Measurements from ENCODE around the gene SLC41A2. TPM values are rescaled to one million over a fixed set of nuclear protein-coding genes. Genes with fewer than 3 reads are reported as not detected.

SLC41A2 gene
- total RNA-seq, 1 experiment from 2014 or later = 4.3 TPM

GRCh38 chr12:104942075-104942474 is 16.0 kb downstream of the SLC41A2 start:
- Histone ChIP-seq H4K91ac (ENCODE audit: insufficient read length, low read depth, low read length) (no peak overlapping the region), H3K4ac (ENCODE audit: low read depth, low read length) (no peak overlapping the region), H3K4me1 (ENCODE audit: insufficient read depth, low read length) (no peaks in the 10 kb centered on the region), H3K9me3 (ENCODE audit: control insufficient read depth, low read depth, low read length) (no peaks in the 10 kb centered on the region), H3K79me2 (ENCODE audit: insufficient read depth, low read length) (no peaks in the 10 kb centered on the region), H3K79me1 (ENCODE audit: insufficient read depth, low read depth, low read length, poor library complexity, severe bottlenecking) (no peaks in the 10 kb centered on the region), H2AFZ (ENCODE audit: low read length) (no peak overlapping the region), H3K18ac (ENCODE audit: insufficient read length, low read depth, low read length) (no peak overlapping the region), H2BK12ac (ENCODE audit: insufficient read length, low read depth, low read length) (no peak overlapping the region), H3K27ac (ENCODE audit: insufficient read length, low read depth, low read length) (no peak overlapping the region), H4K8ac (replicated peaks; ENCODE audit: insufficient read length, low read depth, low read length) (no peak overlapping the region), H3K9ac (ENCODE audit: extremely low read depth, insufficient read length, low read length) (no peak overlapping the region), H3K4me2 (ENCODE audit: insufficient read depth, insufficient read length, low read length) (no peak overlapping the region), H3K23ac (ENCODE audit: insufficient read length, low read depth, low read length) (no peak overlapping the region), H2BK15ac (ENCODE audit: low read depth, low read length) (no peak overlapping the region), H2AK5ac (ENCODE audit: insufficient read length, low read length) (no peak overlapping the region), H2BK120ac (ENCODE audit: low read depth, low read length, poor library complexity, severe bottlenecking) (no peak overlapping the region), H3K27me3 (ENCODE audit: insufficient read depth, low read length) (no peaks in the 10 kb centered on the region), H4K20me1 (ENCODE audit: control insufficient read depth, insufficient read depth, insufficient read length) (no peaks in the 10 kb centered on the region), H3K23me2 (ENCODE audit: insufficient read length, low read depth, low read length, poor library complexity, severe bottlenecking) (no peaks in the 10 kb centered on the region), H3K56ac (ENCODE audit: insufficient read length, low read depth, low read length) (no peak overlapping the region), H2BK20ac (ENCODE audit: low read depth, low read length, poor library complexity, severe bottlenecking) (no peak overlapping the region), H3T11ph (ENCODE audit: low read length) (no peak overlapping the region), H3K14ac (ENCODE audit: insufficient read depth, low read length) (no peak overlapping the region), H4K5ac (ENCODE audit: insufficient read length, low read depth, low read length) (no peak overlapping the region), H2BK5ac (ENCODE audit: insufficient read length, low read length) (no peak overlapping the region)
- H3K27ac Mint-ChIP-seq = no peak overlapping the region
- H3K4me1 Mint-ChIP-seq = no peaks in the 10 kb centered on the region
- peaks cover 12 to 21% of the 10 kb centered on the region in 2 experiments for H3K9me3 Mint-ChIP-seq
- no peak for DNase-seq
- no CpG with 5 or more reads among the region's 4 CpGs for WGBS (ENCODE audit: extremely low coverage, insufficient read length, low lambda C conversion rate)
- no peaks in the 10 kb centered on the region for H3K27me3 Mint-ChIP-seq (ENCODE audit: low read depth)
- H3K36me3 Mint-ChIP-seq (ENCODE audit: insufficient read depth in 1 of 3, low read depth in 3 of 3) = peaks cover 4 to 15% (median 11%) of the 10 kb centered on the region in 3 experiments; a peak in 5 of 7 replicates
- TF ChIP-seq CTCF (conservative IDR thresholded peaks at IDR 0.05) = no peak
- H3K4me3 Mint-ChIP-seq = no peak overlapping the region
